Esophagus muscularis mucosa (tissue), 4 donors: Measurements from ENCODE around the gene SPTBN2. TPM values are rescaled to one million over a fixed set of nuclear protein-coding genes. Genes with fewer than 3 reads are reported as not detected.

Source experiments
- DNase-seq: peaks from one replicate; pipeline ENCODE4 v3.0.0-alpha.2; 2017; ENCODE audit errors: extremely low spot score
- H3K27ac ChIP-seq, 4 donors: fragments of 200-600 bp; sonication (generic); replicated peaks in 1 of 4; 1 replicate in 3 of 4; 2 replicates in 1 of 4; pipeline ENCODE4 v1.5.1; 2016 to 2019; ENCODE audit warnings: mild to moderate bottlenecking in 1 of 4
- H3K27me3 ChIP-seq, 4 donors: fragments of 200-600 bp; sonication (generic); one replicate each; pipeline versions ENCODE4 v1.5.1 to v1.6.0; 2016 to 2019
- H3K36me3 ChIP-seq, 4 donors: fragments of 200-600 bp; sonication (generic); one replicate each; pipeline ENCODE4 v1.5.1; 2016 to 2019
- H3K4me1 ChIP-seq, 4 donors: fragments of 200-600 bp; sonication (generic); one replicate each; pipeline ENCODE4 v1.5.1; 2016 to 2019
- H3K4me3 ChIP-seq, 4 donors: fragments of 200-600 bp; sonication (generic); 1 replicate in 2 of 4; 2 replicates in 2 of 4; pipeline ENCODE4 v1.5.1; 2016 to 2019; ENCODE audit warnings: mild to moderate bottlenecking in 4 of 4, moderate library complexity in 1 of 4
- H3K9me3 ChIP-seq, 4 donors: fragments of 200-600 bp; sonication (generic); 1 replicate in 3 of 4; 2 replicates in 1 of 4; pipeline ENCODE4 v1.5.1; 2016 to 2019
- CTCF ChIP-seq, 3 experiments: fragments of 200-600 bp in 2 of 3; fragments of 450-650 bp in 1 of 3; sonication (generic) in 2 of 3; IDR thresholded peaks; one replicate each; pipeline ENCODE4 v1.5.1; 2017 to 2019; ENCODE audit warnings: antibody characterized with exemption in 3 of 3, mild to moderate bottlenecking in 2 of 3, moderate library complexity in 1 of 3
- EP300 ChIP-seq: sonication (generic); formaldehyde crosslinking; IDR thresholded peaks from one replicate; pipeline ENCODE4 v1.6.1; 2017; ENCODE audit warnings: antibody characterized with exemption
- POLR2A ChIP-seq: fragments of 450-650 bp; IDR thresholded peaks from one replicate; pipeline ENCODE4 v1.6.1; 2017; ENCODE audit warnings: antibody characterized with exemption, moderate library complexity, mild to moderate bottlenecking, low read depth
- POLR2AphosphoS5 ChIP-seq, 2 donors: sonication (generic); formaldehyde crosslinking; IDR thresholded peaks; one replicate each; pipeline ENCODE4 v1.6.1; 2017; ENCODE audit warnings: antibody characterized with exemption in 2 of 2
- WGBS: methylation state at CpG from one replicate; pipeline ENCODE4 v1.1.5; 2018; 5-methylcytosine and 5-hydroxymethylcytosine counted together
- intact Hi-C: fragments of 100-400 bp; cut with DNase I; formaldehyde crosslinking; loops from one replicate; pipeline ENCODE4 v1.15.1; 2023
- total RNA-seq, 4 donors: library from RNA; depleted of rRNA; stranded (reverse); fragments of >200 nt; gene quantifications; one replicate each; pipeline versions ENCODE4 v1.1.0 to v1.2.1, GENCODE V29; 2016

Gene SPTBN2
- total RNA-seq, 4 donors from 2014 or later, result 3.3 to 12.5 (median 10.0) TPM

- Histone ChIP-seq H3K9me3 (no peaks in the 10 kb centered on the region), H3K36me3 (peaks cover 0 to 8% (median 0%) of the 10 kb centered on the region in 4 donors), H3K27me3 (peaks cover 0 to 6% (median 0%) of the 10 kb centered on the region in 4 donors), H3K27ac (no peak overlapping the region), H3K4me1 (no peaks in the 10 kb centered on the region), H3K4me3 (no peak overlapping the region)
- WGBS, result 81% methylated on average over 8 of the region's 8 CpGs
- intact Hi-C loops, result no loop called here
- TF ChIP-seq POLR2AphosphoS5 (IDR thresholded peaks at IDR 0.05) (no peak), EP300 (no peak), POLR2A (no peak), CTCF (IDR thresholded peaks at IDR 0.05) (no peak)
- DNase-seq, result no peak
Measured at GRCh38 chr11:66719111-66719872, 9.7 kb downstream of the SPTBN2 start.

- H3K9me3 ChIP-seq, result no peaks in the 10 kb centered on the region
- WGBS, result 85% methylated on average over 25 of the region's 26 CpGs
- no peaks in the 10 kb centered on the region for H3K4me1 ChIP-seq
- TF ChIP-seq EP300 (no peak), POLR2AphosphoS5 (IDR thresholded peaks at IDR 0.05) (no peak), POLR2A (no peak), CTCF (IDR thresholded peaks at IDR 0.05) (no peak)
- H3K27ac ChIP-seq, result no peak overlapping the region
- H3K27me3 ChIP-seq, result peaks cover 0 to 6% (median 0%) of the 10 kb centered on the region in 4 donors
- peaks cover 0 to 8% (median 0%) of the 10 kb centered on the region in 4 donors for H3K36me3 ChIP-seq
- intact Hi-C loops, result no loop called here
- no peak for DNase-seq
- H3K4me3 ChIP-seq, result no peak overlapping the region
Measured at GRCh38 chr11:66718320-66718971, 10.6 kb downstream of the SPTBN2 start.

- TF ChIP-seq CTCF (IDR thresholded peaks at IDR 0.05) (no peak), POLR2AphosphoS5 (IDR thresholded peaks at IDR 0.05) (no peak), EP300 (no peak), POLR2A (no peak)
- no peak overlapping the region for H3K27ac ChIP-seq
Measured at GRCh38 chr11:66717925-66718319, 11.1 kb downstream of the SPTBN2 start.

GRCh38 chr11:66716996-66717395 lies 12.0 kb downstream of the SPTBN2 start:
- no peak for DNase-seq
- WGBS, result 84% methylated on average over 3 of the region's 3 CpGs
- no peaks in the 10 kb centered on the region for H3K9me3 ChIP-seq
- peaks cover 0 to 8% (median 0%) of the 10 kb centered on the region in 4 donors for H3K36me3 ChIP-seq
- H3K4me1 ChIP-seq, result no peaks in the 10 kb centered on the region
- H3K27ac ChIP-seq, result no peak overlapping the region
- TF ChIP-seq EP300, result no peak
- no peak for TF ChIP-seq CTCF (IDR thresholded peaks at IDR 0.05)
- no peak for TF ChIP-seq POLR2A
- no peak for TF ChIP-seq POLR2AphosphoS5 (IDR thresholded peaks at IDR 0.05)
- intact Hi-C loops, result no loop called here
- no peak overlapping the region for H3K4me3 ChIP-seq
- H3K27me3 ChIP-seq, result peaks cover 0 to 6% (median 0%) of the 10 kb centered on the region in 4 donors

More at GRCh38 chr11:66717925-66718319, 11.1 kb downstream of the SPTBN2 start:
- Histone ChIP-seq H3K4me1 (no peaks in the 10 kb centered on the region), H3K4me3 (no peak overlapping the region), H3K9me3 (no peaks in the 10 kb centered on the region), H3K36me3 (peaks cover 0 to 8% (median 0%) of the 10 kb centered on the region in 4 donors), H3K27me3 (peaks cover 0 to 6% (median 0%) of the 10 kb centered on the region in 4 donors)
- intact Hi-C loops, result no loop called here
- 89% methylated on average over 13 of the region's 14 CpGs for WGBS
- no peak for DNase-seq
